K562 (cell line): ENCODE measurements around the gene ANKRD49. TPM values are rescaled to one million over a fixed set of nuclear protein-coding genes. Genes with fewer than 3 reads are reported as not detected.

ENCODE experiments used
- ATAC-seq: fragments of 200-7000 bp; cut with Tn5 transposase; 3 replicates; pipeline ENCODE4 v1.9.1; 2020; ENCODE audit warnings: moderate library complexity
- BruUV-seq: library from RNA; stranded (reverse); fragments of 400-500 nt; replicated peaks from 2 replicates; lab custom pipeline; 2021; lab: Mats Ljungman, UMichigan
- CTCF ChIA-PET: fragments of 300-600 bp; formaldehyde crosslinking; extraction: SDS; loops from one replicate; lab custom pipeline; 2021; ENCODE audit warnings: low intra/inter-chr PET ratio; lab: Yijun Ruan, JAX
- POLR2A ChIA-PET: fragments of 300-600, 350-650 bp; sonication (Branson Sonifier 250); formaldehyde crosslinking; extraction: SDS; loops from one replicate; lab custom pipeline; 2021; ENCODE audit warnings: antibody characterized with exemption, inconsistent platforms; lab: Yijun Ruan, JAX
- DNase-seq, 4 experiments: peaks; one replicate each; pipeline versions ENCODE4 v3.0.0 to v3.0.0-alpha.2; 2011 to 2018; ENCODE audit warnings: low spot score in 3 of 4, mixed read lengths in 3 of 4; ENCODE audit errors: extremely low read depth in 1 of 4
- FAIRE-seq: peaks from 2 replicates; lab custom pipeline; 2011; peaks lifted over from hg19 to GRCh38; lab: Jason Lieb, UNC
- H2AFZ ChIP-seq: 2 replicates; pipeline ENCODE4 v1.6.0; 2011; ENCODE audit warnings: low read depth, low read length, control low read depth, inconsistent platforms
- H3K27ac ChIP-seq: fragments of 200-600 bp; 3 replicates; pipeline ENCODE4 v1.8.0; 2011; ENCODE audit warnings: low read depth, mild to moderate bottlenecking, control low read depth, inconsistent platforms, low read length, moderate library complexity, mixed read lengths; ENCODE audit errors: extremely low read depth
- H3K27me3 ChIP-seq, 2 experiments: fragments of 300-600 bp in 1 of 2; 2 replicates in 1 of 2; 3 replicates in 1 of 2; pipeline versions ENCODE4 v1.6.0 to v1.8.0; 2011; ENCODE audit warnings: inconsistent platforms in 2 of 2, low read length in 2 of 2, mild to moderate bottlenecking in 1 of 2, mixed read lengths in 1 of 2, moderate library complexity in 1 of 2; ENCODE audit not compliant: control insufficient read depth in 2 of 2, insufficient read depth in 2 of 2
- H3K36me3 ChIP-seq: fragments of 300-600 bp; 3 replicates; pipeline ENCODE4 v1.8.0; 2011; ENCODE audit warnings: mild to moderate bottlenecking, low read length, inconsistent platforms; ENCODE audit not compliant: control insufficient read depth, insufficient read depth
- H3K4me1 ChIP-seq, 2 experiments: fragments of 200-600 bp in 1 of 2; replicated peaks in 1 of 2; 2 replicates in 1 of 2; 3 replicates in 1 of 2; pipeline versions ENCODE4 v1.5.1 to v1.8.0; 2011; ENCODE audit warnings: inconsistent platforms in 2 of 2, low read length in 2 of 2, mild to moderate bottlenecking in 1 of 2, mixed read lengths in 1 of 2, moderate library complexity in 1 of 2; ENCODE audit not compliant: control insufficient read depth in 2 of 2, insufficient read depth in 2 of 2
- H3K4me2 ChIP-seq: 2 replicates; pipeline ENCODE4 v1.6.1; 2011; ENCODE audit warnings: low read length, control low read depth, inconsistent platforms, mixed read lengths; ENCODE audit not compliant: insufficient read depth
- H3K4me3 ChIP-seq: fragments of 200-600 bp; sonication (generic), shearing (Covaris generic); 2 replicates; pipeline ENCODE4 v1.5.1; 2016; ENCODE audit warnings: control low read depth, inconsistent platforms
- H3K79me2 ChIP-seq: fragments of 200-600 bp; 3 replicates; pipeline ENCODE4 v1.8.0; 2011; ENCODE audit warnings: low read length, inconsistent platforms; ENCODE audit not compliant: control insufficient read depth, insufficient read depth
- H3K9ac ChIP-seq, 2 experiments: 2 replicates each; pipeline versions ENCODE4 v1.6.0 to v1.6.1; 2011; ENCODE audit warnings: low read depth in 2 of 2, low read length in 2 of 2, control low read depth in 1 of 2, inconsistent platforms in 1 of 2, mild to moderate bottlenecking in 1 of 2, mixed read lengths in 1 of 2; ENCODE audit not compliant: insufficient read depth in 1 of 2
- H3K9me1 ChIP-seq: one replicate; pipeline ENCODE4 v1.6.0; 2011; ENCODE audit warnings: inconsistent platforms, mild to moderate bottlenecking, low read length, moderate library complexity; ENCODE audit not compliant: control insufficient read depth, insufficient read depth
- H3K9me3 ChIP-seq: replicated peaks from 2 replicates; pipeline ENCODE4 v1.5.1; 2011; ENCODE audit warnings: low read depth, low read length, inconsistent platforms; ENCODE audit not compliant: control insufficient read depth, insufficient read depth
- H4K20me1 ChIP-seq: replicated peaks from 2 replicates; pipeline ENCODE4 v1.6.1; 2011; ENCODE audit warnings: low read length, inconsistent platforms, mixed read lengths; ENCODE audit not compliant: control insufficient read depth, insufficient read depth
- BRD9 ChIP-seq: fragments of 450-650 bp; IDR thresholded peaks from 2 replicates; pipeline ENCODE4 v1.6.1; 2018; ENCODE audit warnings: low read depth; ENCODE audit not compliant: partially characterized antibody
- ESRRA ChIP-seq: fragments of 450-650 bp; IDR thresholded peaks from 2 replicates; pipeline ENCODE4 v1.6.1; 2014; ENCODE audit warnings: low read depth, mild to moderate bottlenecking, moderate library complexity, borderline replicate concordance
- HDAC1 ChIP-seq, 2 experiments: fragments of 450-650 bp; IDR thresholded peaks; 2 replicates each; pipeline ENCODE4 v1.6.1; 2016 to 2017; ENCODE audit warnings: inconsistent platforms in 1 of 2, mild to moderate bottlenecking in 1 of 2, moderate library complexity in 1 of 2
- HNRNPK ChIP-seq: fragments of 200-400 bp; formaldehyde crosslinking; IDR thresholded peaks from one replicate; pipeline ENCODE4 v1.6.1; 2018; ENCODE audit warnings: mild to moderate bottlenecking, low read depth, low read length; ENCODE audit not compliant: poor library complexity, severe bottlenecking
- ILK ChIP-seq: fragments of 450-650 bp; IDR thresholded peaks from 2 replicates; pipeline ENCODE4 v1.6.1; 2016; ENCODE audit warnings: missing genetic modification characterization, low read depth, mild to moderate bottlenecking, missing compliant biosample characterization, moderate library complexity, borderline replicate concordance
- POLR2A ChIP-seq: fragments of 450-650 bp; conservative IDR thresholded peaks from 2 replicates; pipeline ENCODE4 v1.6.1; 2016
- POLR2AphosphoS2 ChIP-seq: IDR thresholded peaks from 2 replicates; pipeline ENCODE4 v1.6.1; 2012; ENCODE audit warnings: low read length, improper control_type of control experiment
- PTTG1 ChIP-seq: fragments of 450-650 bp; IDR thresholded peaks from 2 replicates; pipeline ENCODE4 v1.6.1; 2016; ENCODE audit warnings: low read depth, mild to moderate bottlenecking, missing genetic modification characterization, missing compliant biosample characterization
- RAD51 ChIP-seq: fragments of 450-650 bp; IDR thresholded peaks from 2 replicates; pipeline ENCODE4 v1.7.1; 2016; ENCODE audit warnings: low read depth, mild to moderate bottlenecking, borderline replicate concordance
- RBFOX2 ChIP-seq: fragments of 200-400 bp; formaldehyde crosslinking; IDR thresholded peaks from 2 replicates; pipeline ENCODE4 v1.6.1; 2017; ENCODE audit warnings: low read depth, mild to moderate bottlenecking, low read length, moderate library complexity
- SIN3B ChIP-seq: fragments of 450-650 bp; IDR thresholded peaks from 2 replicates; pipeline ENCODE4 v1.6.1; 2017; ENCODE audit warnings: low read depth, mild to moderate bottlenecking, moderate library complexity
- TCF7L2 ChIP-seq: fragments of 150-350 bp; IDR thresholded peaks from 2 replicates; pipeline ENCODE4 v1.6.1; 2016; ENCODE audit warnings: low read depth, mild to moderate bottlenecking, low read length, moderate library complexity
- ZNF212 ChIP-seq: fragments of 450-650 bp; formaldehyde crosslinking; IDR thresholded peaks from 2 replicates; pipeline ENCODE4 v1.4.0; 2020; ENCODE audit warnings: mild to moderate bottlenecking
- ZNF778 ChIP-seq: fragments of 450-650 bp; formaldehyde crosslinking; IDR thresholded peaks from 2 replicates; pipeline ENCODE4 v1.4.0; 2020; ENCODE audit warnings: mild to moderate bottlenecking, moderate library complexity
- WGBS: fragments of 100-300 bp; shearing (Covaris generic); methylation state at CpG from one replicate; pipeline ENCODE4 v1.1.6; 2016; ENCODE audit warnings: low coverage, mixed read lengths; ENCODE audit not compliant: insufficient coverage; ENCODE audit errors: missing lambda C conversion rate; 5-methylcytosine and 5-hydroxymethylcytosine counted together
- in situ Hi-C: fragments of 300-500 bp; cut with MboI; formaldehyde crosslinking; loops from 4 replicates; pipeline ENCODE4 v1.15.0; 2018; ENCODE audit warnings: inconsistent platforms, mixed read lengths
- intact Hi-C: fragments of 100-400 bp; cut with micrococcal nuclease; formaldehyde crosslinking; loops from 2 replicates; pipeline ENCODE4 v1.14.2; 2022
- polyA plus RNA-seq, 8 experiments: library from polyadenylated mRNA; depleted of rRNA in 4 of 8; stranded (reverse) in 5 of 8; unstranded in 3 of 8; fragments of >200 nt; fragmentation: Nextera tagmentation in 2 of 8; fragmentation: Illumina TruSeq in 1 of 8; extraction: Ambion mirVana in 2 of 8; extraction: Trizol in 1 of 8; gene quantifications; 2 replicates each; pipeline versions ENCODE4 v1.2.1 to v1.2.3, GENCODE V29; 2011 to 2014; ENCODE audit warnings: inconsistent platforms in 1 of 8, missing spikeins in 1 of 8
- total RNA-seq, 7 experiments: library from RNA; depleted of rRNA in 6 of 7; stranded (reverse); fragments of >200 nt in 6 of 7; fragmentation: Illumina TruSeq in 2 of 7; extraction: Trizol in 2 of 7; gene quantifications; 2 replicates each; pipeline versions ENCODE4 v1.2.1 to v1.2.3, GENCODE V29; 2011 to 2021; ENCODE audit warnings: low replicate concordance in 1 of 7
- TF ChIP-seq, protein P1 (sequence below), 3 experiments: fragments of 200-800 bp in 1 of 3; sonication (Bioruptor generic) in 1 of 3; sonication (generic) in 1 of 3; formaldehyde crosslinking in 1 of 3; IDR thresholded peaks; 2 replicates each; pipeline versions ENCODE4 v1.6.1 to v1.8.0; 2016 to 2022; ENCODE audit warnings: mild to moderate bottlenecking in 2 of 3, missing compliant biosample characterization in 2 of 3, missing genetic modification characterization in 2 of 3, missing genetic modification reagents in 1 of 3
- TF ChIP-seq, protein P2 (sequence below), 2 experiments: fragments of 150-350 bp in 1 of 2; IDR thresholded peaks; 2 replicates each; pipeline ENCODE4 v1.6.1; 2012 to 2016; ENCODE audit warnings: low read depth in 2 of 2, low read length in 2 of 2, mild to moderate bottlenecking in 1 of 2, moderate library complexity in 1 of 2

ANKRD49 gene
- total and polyA plus RNA-seq, 9 of the 15 experiments (the other 6 are each of a cell fraction or from before 2014, with no cell fraction given): 13.4 to 43.5 (median 30.6) TPM

DNA sequence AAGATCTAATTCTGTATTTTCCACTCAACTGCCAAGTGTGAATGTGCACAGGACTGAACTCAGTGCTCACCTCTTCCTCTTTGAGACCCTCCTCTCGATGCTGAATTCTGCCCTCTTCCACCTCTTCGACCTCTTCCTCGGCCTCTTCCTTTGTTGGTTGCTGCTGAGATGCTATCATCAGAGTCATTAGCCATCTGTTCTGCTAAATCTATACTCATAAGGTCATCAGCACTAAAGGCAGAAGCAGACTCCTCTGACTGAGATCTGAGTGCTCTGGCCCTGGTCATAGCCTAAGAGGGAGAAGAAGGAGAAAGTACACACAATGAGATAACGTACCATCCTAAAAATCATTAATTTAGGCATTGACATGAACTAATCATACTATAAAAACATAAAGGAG is 46.6 kb upstream of the ANKRD49 start:
- ChIA-PET CTCF (no interaction called here), POLR2A (no interaction called here)
- H3K79me2 ChIP-seq: no peaks in the 10 kb centered on the region
- no peak for TF ChIP-seq ZNF778 (CRISPR knock-in tag)
- no peak for TF ChIP-seq BRD9
- no peak for TF ChIP-seq RBFOX2
- no peak for TF ChIP-seq HNRNPK
- TF ChIP-seq, protein P1, sequence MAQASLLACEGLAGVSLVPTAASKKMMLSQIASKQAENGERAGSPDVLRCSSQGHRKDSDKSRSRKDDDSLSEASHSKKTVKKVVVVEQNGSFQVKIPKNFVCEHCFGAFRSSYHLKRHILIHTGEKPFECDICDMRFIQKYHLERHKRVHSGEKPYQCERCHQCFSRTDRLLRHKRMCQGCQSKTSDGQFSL (CRISPR knock-in tag; IDR thresholded peaks at IDR 0.05): no peak
- TF ChIP-seq, protein P1 (tag; IDR thresholded peaks at IDR 0.05): no peak
- no peak for TF ChIP-seq ILK (tag)
- no peak for TF ChIP-seq RAD51
- no peak for TF ChIP-seq TCF7L2
- TF ChIP-seq SIN3B: no peak
- TF ChIP-seq PTTG1: no peak
- no peak for TF ChIP-seq HDAC1 (IDR thresholded peaks at IDR 0.05)
- TF ChIP-seq, protein P2, sequence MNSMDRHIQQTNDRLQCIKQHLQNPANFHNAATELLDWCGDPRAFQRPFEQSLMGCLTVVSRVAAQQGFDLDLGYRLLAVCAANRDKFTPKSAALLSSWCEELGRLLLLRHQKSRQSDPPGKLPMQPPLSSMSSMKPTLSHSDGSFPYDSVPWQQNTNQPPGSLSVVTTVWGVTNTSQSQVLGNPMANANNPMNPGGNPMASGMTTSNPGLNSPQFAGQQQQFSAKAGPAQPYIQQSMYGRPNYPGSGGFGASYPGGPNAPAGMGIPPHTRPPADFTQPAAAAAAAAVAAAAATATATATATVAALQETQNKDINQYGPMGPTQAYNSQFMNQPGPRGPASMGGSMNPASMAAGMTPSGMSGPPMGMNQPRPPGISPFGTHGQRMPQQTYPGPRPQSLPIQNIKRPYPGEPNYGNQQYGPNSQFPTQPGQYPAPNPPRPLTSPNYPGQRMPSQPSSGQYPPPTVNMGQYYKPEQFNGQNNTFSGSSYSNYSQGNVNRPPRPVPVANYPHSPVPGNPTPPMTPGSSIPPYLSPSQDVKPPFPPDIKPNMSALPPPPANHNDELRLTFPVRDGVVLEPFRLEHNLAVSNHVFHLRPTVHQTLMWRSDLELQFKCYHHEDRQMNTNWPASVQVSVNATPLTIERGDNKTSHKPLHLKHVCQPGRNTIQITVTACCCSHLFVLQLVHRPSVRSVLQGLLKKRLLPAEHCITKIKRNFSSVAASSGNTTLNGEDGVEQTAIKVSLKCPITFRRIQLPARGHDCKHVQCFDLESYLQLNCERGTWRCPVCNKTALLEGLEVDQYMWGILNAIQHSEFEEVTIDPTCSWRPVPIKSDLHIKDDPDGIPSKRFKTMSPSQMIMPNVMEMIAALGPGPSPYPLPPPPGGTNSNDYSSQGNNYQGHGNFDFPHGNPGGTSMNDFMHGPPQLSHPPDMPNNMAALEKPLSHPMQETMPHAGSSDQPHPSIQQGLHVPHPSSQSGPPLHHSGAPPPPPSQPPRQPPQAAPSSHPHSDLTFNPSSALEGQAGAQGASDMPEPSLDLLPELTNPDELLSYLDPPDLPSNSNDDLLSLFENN (IDR thresholded peaks at IDR 0.05; ENCODE audit: low read depth in 2 of 2, low read length in 2 of 2): no peak
- TF ChIP-seq ZNF212 (CRISPR knock-in tag): no peak
- TF ChIP-seq POLR2AphosphoS2: no peak
- TF ChIP-seq POLR2A: no peak
- TF ChIP-seq ESRRA: no peak
- WGBS: 83% methylated on average over 4 of the region's 4 CpGs
- H4K20me1 ChIP-seq: no peaks in the 10 kb centered on the region
- in situ Hi-C loops (no loop called here), intact Hi-C loops (no loop called here)
- no peak overlapping the region for H2AFZ ChIP-seq
- H3K27ac ChIP-seq: no peak overlapping the region
- no peaks in the 10 kb centered on the region for H3K27me3 ChIP-seq
- ATAC-seq: no peak
- DNase-seq: no peak
- no peaks in the 10 kb centered on the region for H3K9me1 ChIP-seq
- BruUV-seq: no TSS peak
- H3K9me3 ChIP-seq: no peaks in the 10 kb centered on the region
- no peak overlapping the region for H3K9ac ChIP-seq
- peaks cover 47% of the 10 kb centered on the region for H3K36me3 ChIP-seq
- H3K4me3 ChIP-seq: no peak overlapping the region
- no peak for FAIRE-seq
- no peak overlapping the region for H3K4me2 ChIP-seq
- H3K4me1 ChIP-seq: no peaks in the 10 kb centered on the region
